ENCODE measurements around the gene SCARF2.
"Not testable (repeated sequence)": the region's sequence is repeated elsewhere in the genome, so short reads cannot be mapped to it uniquely, and the experiment has no call there.

The SCARF2 gene

DNA sequence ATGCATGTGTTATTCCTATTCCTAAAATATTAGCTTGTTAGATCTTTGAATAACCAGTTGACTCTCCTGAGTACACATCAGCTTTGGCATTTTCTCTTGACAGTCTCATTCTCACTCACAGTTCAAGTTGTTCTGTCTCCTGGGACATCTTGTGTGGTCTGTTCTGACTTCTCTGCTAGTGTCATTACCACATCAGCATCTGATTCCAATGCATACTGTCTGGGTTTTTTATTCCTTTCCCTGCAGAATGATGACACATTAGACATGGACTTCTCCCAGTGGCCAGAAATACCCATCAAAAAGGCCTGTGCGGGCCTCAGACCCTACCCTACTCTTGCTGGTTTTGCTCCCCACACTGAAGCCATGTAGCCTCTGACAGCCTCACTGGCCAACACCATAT, 41.0 kb downstream of the SCARF2 start:
- DNase-seq (ENCODE audit: extremely low read depth in 1 of 2, low read depth in 1 of 2), result no peak

GRCh38 chr22:20395907-20396287, 41.7 kb downstream of the SCARF2 start:
- DNase-seq (ENCODE audit: extremely low read depth in 1 of 2, low read depth in 1 of 2), result no peak

GRCh38 chr22:20395181-20395906, 42.3 kb downstream of the SCARF2 start:
- no peak for DNase-seq (ENCODE audit: extremely low read depth in 1 of 2, low read depth in 1 of 2)

DNA sequence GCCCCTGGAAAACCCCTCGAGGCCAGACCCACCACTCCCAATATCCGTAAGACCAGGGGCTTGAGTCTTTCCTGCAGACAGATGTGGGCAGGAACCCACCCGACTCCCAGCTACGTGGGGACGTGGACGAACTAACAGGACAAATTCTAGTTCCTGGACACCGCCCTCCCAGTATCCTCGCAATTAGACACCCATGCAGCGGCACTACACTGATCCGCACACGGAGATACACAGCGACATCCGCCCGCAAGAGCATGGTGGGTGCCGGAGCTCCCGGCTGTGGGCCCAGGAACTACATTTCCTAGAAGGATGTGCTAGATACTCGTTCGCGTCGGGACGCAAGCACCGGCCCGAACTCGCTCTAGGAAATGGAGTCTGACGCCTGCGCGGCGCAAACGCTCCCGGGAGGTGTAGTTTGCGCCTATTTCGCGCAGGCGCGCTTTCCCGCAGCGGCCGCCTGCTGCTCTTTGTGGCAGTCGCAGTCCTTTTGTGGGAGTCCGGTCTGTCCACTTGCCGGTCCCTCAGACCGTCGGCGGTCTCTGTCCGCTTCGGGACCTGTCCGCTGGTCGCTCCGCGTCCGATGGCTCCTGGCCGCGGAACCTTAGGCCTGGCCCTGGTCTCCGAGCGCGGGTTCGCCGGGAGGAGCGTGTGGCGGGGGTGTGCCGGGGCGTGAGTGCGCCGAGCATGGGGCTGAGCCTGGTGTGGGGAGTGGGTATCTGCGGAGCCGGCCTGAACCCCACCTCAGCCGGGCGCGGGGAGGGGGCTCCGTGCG, 43.7 kb downstream of the SCARF2 start, which contains the start of gene ZNF74:
Gene ZNF74 (plus strand): TSS at position 447 of the 772 bp plus-strand sequence. CDS start 478 bp downstream, outside the sequence.
- peak; percentile 54 to 70 for DNase-seq (ENCODE audit: extremely low read depth in 1 of 2, low read depth in 1 of 2)

DNA sequence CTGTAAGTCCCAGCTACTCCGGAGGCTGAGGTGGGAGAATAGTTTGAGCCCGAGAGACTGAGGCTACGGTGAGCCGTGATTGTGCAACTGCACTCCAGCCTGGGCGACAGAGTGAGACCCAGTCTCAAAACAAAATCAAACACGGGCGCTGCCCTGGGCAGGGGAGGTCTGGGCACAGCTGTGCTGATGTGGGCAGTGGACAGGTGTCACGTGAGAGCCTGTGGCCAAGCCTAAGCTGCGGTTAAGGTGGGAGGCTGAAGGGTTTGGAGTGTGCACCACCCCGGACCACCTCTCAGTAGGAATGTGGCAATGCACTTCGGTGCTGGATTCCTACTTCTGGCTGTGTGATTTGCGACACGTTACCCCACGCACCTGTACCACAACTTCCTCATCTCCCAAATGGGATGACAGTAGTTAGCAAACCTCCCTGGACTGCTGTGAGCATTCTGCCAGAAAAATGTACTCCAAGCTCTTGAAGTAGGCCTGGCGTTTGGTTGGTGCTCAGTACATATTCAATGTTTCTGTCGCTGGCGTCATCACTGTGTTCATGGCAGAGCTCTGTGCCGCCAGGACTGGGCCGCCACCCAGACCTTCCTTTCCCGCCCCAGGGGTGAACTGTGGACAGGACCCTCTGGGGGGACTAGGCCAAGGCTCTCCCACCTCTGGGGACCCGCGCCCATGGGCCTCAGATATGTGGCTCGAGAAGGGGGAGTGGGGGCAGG, 44.5 kb downstream of the SCARF2 start:
- DNase-seq (ENCODE audit: extremely low read depth in 1 of 2, low read depth in 1 of 2), result no peak

- DNase-seq (ENCODE audit: extremely low read depth in 1 of 2, low read depth in 1 of 2), result not testable (repeated sequence)
These were observed 45.2 kb downstream of the SCARF2 start for GRCh38 chr22:20392365-20392881.

- no peak for DNase-seq (ENCODE audit: extremely low read depth in 1 of 2, low read depth in 1 of 2)
These were observed 46.4 kb downstream of the SCARF2 start for GRCh38 chr22:20391222-20391621.

GRCh38 chr22:20390394-20390907, 47.2 kb downstream of the SCARF2 start:
- DNase-seq (ENCODE audit: extremely low read depth in 1 of 2, low read depth in 1 of 2), result no peak

DNA sequence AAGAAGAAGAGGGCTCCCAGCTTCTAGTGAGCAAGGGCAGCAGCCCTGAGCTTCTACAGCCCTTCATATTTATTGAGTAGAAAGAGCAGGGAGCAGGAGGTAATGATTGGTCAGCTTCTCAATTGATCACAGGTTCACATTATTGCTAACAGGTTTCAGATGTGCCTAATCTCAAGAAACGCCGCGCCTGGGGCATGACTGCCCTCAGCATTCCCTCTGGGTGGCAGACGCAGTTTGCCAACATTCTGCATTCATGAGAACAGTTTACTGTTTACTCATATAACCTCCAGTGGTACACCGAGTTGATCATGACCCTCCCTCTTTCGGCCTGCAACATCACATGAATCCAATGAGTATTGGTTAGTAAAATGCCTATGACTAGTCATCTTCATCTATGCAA, 48.3 kb downstream of the SCARF2 start:
- no peak for DNase-seq (ENCODE audit: extremely low read depth in 1 of 2, low read depth in 1 of 2)

GRCh38 chr22:20388200-20388599, 49.4 kb downstream of the SCARF2 start:
- DNase-seq (ENCODE audit: extremely low read depth in 1 of 2, low read depth in 1 of 2), result no peak

GRCh38 chr22:20386972-20387371, 50.7 kb downstream of the SCARF2 start:
- DNase-seq (ENCODE audit: extremely low read depth in 1 of 2, low read depth in 1 of 2), result no peak

- DNase-seq (ENCODE audit: extremely low read depth in 1 of 2, low read depth in 1 of 2), result no peak
These were observed 51.3 kb downstream of the SCARF2 start for GRCh38 chr22:20386336-20386735.

GRCh38 chr22:20384865-20385264, 52.8 kb downstream of the SCARF2 start:
- DNase-seq (ENCODE audit: extremely low read depth in 1 of 2, low read depth in 1 of 2), result no peak

DNA sequence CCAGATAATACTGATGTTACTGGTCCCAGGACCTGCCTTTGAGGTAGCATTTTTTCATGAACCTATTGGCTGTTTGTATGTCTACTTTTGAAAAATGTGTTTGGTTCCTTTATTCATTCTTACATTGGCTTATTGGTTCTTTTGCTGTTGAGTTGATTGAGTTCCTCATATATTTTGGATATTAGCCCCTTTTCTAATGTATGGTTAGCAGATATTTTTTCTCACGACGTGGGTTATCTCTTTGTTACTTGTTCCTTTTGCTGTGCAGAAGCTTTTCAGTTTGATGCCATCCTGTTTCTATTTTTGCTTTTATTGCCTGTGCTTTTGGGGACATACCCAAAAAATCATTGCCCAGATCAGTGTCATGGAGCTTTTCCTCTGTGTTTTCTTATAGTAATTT, 53.5 kb downstream of the SCARF2 start:
- no peak for DNase-seq (ENCODE audit: extremely low read depth in 1 of 2, low read depth in 1 of 2)

- no peak for DNase-seq (ENCODE audit: extremely low read depth in 1 of 2, low read depth in 1 of 2)
These were observed 54.1 kb downstream of the SCARF2 start for GRCh38 chr22:20383538-20383937.

- no peak for DNase-seq (ENCODE audit: extremely low read depth in 1 of 2, low read depth in 1 of 2)
These were observed 57.1 kb downstream of the SCARF2 start for GRCh38 chr22:20380486-20380885.

- DNase-seq (ENCODE audit: extremely low read depth in 1 of 2, low read depth in 1 of 2), result not testable (repeated sequence)
These were observed 58.9 kb downstream of the SCARF2 start for GRCh38 chr22:20378684-20379083.

DNA sequence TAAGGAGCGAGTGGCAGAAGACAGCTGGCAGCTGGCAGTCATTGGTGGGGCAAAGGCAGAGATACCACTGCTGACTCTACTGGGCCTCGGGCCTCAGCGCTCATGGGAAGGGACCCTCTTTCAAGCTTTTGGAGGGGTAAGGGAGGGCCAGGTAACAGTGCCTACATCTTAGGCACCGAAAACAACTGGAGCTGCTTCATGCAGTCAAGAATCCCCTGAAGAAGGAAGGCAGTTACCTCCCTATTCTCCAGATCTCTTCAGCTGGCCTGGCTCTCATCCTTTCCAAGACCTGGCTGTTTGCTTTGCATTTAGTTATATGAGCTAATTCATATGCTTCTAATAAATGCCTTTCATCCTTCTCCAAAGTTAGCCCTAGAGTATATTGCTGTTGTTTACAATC, 59.5 kb downstream of the SCARF2 start:
- no peak for DNase-seq (ENCODE audit: extremely low read depth in 1 of 2, low read depth in 1 of 2)

DNA sequence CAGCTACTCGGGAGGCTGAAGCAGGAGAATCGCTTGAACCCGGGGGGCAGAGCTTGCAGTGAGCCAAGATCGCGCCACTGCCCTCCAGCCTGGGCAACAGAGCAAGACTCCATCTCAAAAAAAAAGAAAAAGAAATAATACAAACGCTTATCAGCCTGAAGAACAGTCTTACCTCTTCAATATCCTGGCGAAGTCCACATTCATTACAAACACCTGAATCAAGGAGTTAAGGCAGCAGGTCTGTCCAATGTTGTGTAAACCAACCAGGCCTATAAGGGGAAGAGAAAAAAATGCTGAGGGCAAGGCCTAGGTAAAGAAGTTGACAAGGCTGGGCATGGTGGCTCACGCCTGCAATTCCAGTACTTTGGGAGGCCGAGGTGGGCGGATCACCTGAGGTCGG, 60.6 kb downstream of the SCARF2 start:
- not testable (repeated sequence) for DNase-seq (ENCODE audit: extremely low read depth in 1 of 2, low read depth in 1 of 2)

DNA sequence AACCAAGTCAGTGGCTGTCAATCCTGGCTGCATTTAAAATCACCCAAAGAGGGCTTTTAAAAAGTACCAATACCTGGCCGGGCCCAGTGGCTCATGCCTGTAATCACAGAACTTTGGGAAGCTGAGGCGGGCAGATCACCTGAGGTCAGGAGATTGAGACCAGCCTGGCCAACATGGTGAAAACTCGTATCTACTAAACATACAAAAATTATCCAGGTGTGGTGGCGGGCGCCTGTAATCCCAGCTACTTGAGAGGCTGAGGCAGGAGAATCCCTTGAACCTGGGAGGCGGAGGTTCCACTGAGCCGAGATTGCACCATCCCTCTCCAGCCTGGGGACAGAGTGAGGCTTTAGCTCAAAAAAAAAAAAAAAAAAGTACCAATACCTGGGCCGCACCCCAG, 61.3 kb downstream of the SCARF2 start:
- not testable (repeated sequence) for DNase-seq (ENCODE audit: extremely low read depth in 1 of 2, low read depth in 1 of 2)

Data from activated CD8-positive, alpha-beta memory T cell treated with anti-CD3 and anti-CD28 coated beads for 1 hour (primary cell).